ENCODE measurements around the gene EEFSEC.

EEFSEC gene

DNA sequence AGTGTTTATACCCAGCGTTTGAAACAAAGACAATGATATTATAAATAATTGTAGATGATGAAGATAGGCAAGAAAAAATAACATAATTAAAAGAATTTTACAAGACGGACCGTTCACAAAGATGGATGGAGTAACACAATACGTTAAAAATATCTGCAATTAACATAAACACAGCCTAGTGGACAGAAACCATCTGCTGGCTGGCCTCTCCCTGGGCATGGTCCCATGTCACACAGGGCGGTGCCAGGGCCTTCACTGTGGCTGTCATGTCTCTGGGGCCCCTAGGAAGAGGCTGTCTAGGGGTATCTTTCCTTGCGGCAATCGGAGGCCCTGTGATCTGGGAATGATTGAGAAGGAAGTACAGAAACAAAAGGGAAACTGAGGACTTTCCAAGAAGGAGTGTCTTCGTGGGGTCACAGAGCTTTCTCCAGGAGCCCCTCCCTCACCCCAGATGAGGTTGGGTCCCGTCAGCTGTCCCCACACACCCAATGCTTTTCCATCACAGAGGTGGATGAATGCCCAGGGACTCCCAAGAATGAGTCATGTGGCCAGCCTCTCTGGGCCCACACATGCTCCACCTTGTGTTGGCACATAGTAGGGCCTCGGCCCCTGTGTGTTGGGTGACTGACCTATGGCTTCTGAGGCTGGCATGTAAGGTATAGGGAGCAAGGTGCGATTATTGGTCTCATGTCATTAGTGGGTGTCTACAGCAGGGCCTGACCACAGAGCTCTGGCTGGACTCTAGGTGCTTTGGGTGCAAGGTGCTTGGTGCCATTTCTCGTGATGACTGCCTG, 226.3 kb downstream of the EEFSEC start:
- DNase-seq (no peak), ATAC-seq (no peak)
- no peaks in the 10 kb centered on the region for H3K4me1 Mint-ChIP-seq
- no peak overlapping the region for H3K4me3 Mint-ChIP-seq
- no peaks in the 10 kb centered on the region for H3K36me3 Mint-ChIP-seq (ENCODE audit: low read depth)
- H3K9me3 Mint-ChIP-seq, result no peaks in the 10 kb centered on the region
- no peaks in the 10 kb centered on the region for H3K27me3 Mint-ChIP-seq
- no peak overlapping the region for H3K27ac Mint-ChIP-seq

DNA sequence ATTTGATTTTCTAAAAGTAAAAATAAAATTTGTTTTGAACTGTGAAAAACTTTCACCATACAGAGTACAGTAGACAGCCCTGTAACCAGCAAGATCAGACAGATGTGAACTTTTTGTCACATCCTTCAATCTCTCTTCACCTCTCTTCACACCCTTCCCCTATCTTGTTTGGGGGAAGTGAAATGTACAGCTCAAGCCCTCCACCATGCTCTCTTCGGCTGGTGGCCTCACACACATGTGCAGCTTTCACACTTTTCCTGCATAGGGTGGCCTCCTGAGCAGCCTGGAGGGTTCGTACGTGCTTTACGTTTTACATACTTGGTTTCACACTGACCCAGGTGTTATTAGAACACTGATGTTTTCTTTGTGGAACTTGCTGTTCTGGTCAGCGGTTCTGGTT, 227.0 kb downstream of the EEFSEC start:
- H3K4me1 Mint-ChIP-seq, result no peaks in the 10 kb centered on the region
- no peaks in the 10 kb centered on the region for H3K36me3 Mint-ChIP-seq (ENCODE audit: low read depth)
- no peak overlapping the region for H3K27ac Mint-ChIP-seq
- no peak for DNase-seq
- H3K4me3 Mint-ChIP-seq, result no peak overlapping the region
- ATAC-seq, result no peak
- H3K27me3 Mint-ChIP-seq, result no peaks in the 10 kb centered on the region
- H3K9me3 Mint-ChIP-seq, result no peaks in the 10 kb centered on the region

DNA sequence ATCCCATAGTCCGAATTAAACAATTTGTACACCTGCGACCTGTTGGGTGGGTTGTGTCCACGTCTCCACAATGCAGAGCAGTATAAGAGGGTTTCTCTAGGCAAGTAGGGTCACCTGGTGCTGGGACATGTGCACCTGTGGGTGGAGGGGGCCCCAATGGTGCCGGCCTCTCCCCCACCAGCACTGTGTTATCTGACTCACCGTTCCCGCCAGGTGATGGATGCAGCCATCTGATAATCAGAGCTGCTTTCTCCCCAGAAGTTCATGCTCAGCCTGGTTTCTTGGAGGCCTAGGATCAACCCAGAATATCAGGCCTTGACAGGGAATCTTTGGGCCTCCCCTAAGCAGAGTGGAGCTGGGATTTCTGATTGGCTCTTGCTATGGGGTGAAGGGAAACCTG, 227.4 kb downstream of the EEFSEC start:
- H3K4me3 Mint-ChIP-seq, result no peak overlapping the region
- no peak for DNase-seq
- no peaks in the 10 kb centered on the region for H3K9me3 Mint-ChIP-seq
- no peaks in the 10 kb centered on the region for H3K27me3 Mint-ChIP-seq
- no peaks in the 10 kb centered on the region for H3K4me1 Mint-ChIP-seq
- no peak overlapping the region for H3K27ac Mint-ChIP-seq
- ATAC-seq, result no peak
- no peaks in the 10 kb centered on the region for H3K36me3 Mint-ChIP-seq (ENCODE audit: low read depth)

DNA sequence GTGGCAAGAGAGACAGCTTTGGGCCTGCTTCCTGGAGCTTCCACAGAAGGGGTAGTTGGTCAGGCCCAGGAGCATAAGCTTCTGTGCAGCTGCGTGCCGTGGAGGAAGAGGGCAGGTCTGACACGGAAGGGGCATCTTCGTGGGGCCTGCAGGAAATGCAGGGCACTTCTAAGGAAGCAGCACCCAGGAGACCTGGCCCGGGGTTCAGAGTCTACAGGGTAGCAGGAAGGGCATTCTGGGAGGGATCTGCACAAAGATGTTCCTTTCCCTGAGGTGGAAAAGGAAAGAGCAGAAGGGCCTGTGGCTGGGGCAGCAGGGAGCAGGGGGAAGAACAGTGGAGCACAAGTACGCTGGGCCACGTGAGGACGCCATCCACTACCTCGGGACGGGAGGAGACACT, 228.3 kb downstream of the EEFSEC start:
- Mint-ChIP-seq H3K4me3 (no peak overlapping the region), H3K4me1 (no peaks in the 10 kb centered on the region), H3K27ac (no peak overlapping the region), H3K9me3 (no peaks in the 10 kb centered on the region), H3K36me3 (ENCODE audit: low read depth) (no peaks in the 10 kb centered on the region), H3K27me3 (no peaks in the 10 kb centered on the region)
- ATAC-seq (no peak), DNase-seq (no peak)

DNA sequence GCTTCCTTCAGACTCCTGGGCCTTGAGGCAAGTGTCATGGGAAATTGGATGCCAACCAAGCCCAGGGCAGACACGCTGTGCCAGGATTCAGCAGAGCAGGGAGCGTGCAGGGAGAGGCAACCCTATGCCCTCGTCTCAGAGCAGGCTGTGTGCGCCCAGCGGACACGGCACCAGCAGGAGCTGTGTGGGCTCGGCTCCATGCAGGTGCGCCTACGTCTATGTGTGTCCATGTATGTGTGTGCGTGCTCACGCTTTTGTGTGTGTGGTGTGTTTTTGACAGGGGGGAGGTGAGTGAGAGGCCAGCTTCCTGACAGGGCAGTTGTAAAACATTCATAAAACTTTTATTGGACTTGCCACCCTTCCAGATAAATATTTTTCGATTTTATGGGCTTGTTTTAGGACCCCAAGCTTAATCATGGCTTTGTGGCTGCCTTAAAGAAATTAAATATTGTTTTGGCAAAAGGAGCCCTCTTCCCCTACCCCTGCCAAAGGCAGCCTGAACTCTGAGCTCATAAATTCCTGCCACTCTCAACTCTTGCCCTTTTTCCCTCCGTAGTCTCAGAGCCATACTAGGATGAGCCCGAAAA, 229.0 kb downstream of the EEFSEC start:
- no peaks in the 10 kb centered on the region for H3K9me3 Mint-ChIP-seq
- no peak for DNase-seq
- no peaks in the 10 kb centered on the region for H3K4me1 Mint-ChIP-seq

DNA sequence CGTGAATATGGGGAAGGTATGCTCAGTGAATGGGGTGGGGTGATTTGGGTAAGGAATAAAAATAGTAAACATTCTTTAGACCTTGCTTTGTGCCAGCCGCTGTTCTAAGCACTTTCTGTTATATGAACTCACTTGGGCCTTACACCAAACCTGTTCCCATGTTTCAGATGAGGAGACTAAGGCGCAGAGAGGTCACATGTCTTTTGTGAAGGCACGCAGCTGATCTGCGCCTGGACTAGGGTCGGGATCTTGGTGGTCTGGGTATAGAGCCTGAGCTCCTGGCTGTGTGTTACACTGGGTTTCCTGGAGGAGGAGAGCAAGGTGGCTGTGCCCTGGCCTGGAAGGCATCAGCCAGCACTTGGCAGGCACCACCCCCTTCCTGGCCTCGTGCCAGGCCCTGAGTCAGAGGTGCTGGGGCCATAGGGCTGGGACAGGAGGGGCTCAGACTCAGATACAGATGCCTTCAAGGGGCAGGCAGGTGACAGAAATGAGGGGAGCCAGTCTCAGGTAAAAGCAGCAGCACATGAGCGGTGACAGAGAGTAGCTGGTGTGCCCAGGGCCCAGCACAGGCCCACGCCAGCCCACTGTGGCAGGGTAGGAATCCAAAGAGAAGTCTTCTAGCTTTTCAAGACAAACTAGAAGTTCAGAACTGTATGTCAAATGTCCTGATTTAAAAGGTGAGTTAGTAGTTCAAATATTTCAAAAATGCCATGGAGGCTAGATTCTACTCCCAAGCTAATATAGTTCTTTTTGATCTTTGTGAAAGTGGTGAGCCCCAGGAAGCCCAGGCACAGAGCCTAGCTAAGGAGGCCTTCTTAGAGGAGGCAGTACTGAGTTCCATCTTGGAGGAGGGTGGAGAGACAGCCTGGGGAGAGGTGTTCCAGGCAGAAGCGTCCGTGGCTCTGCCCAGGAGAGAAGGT, 230.3 kb downstream of the EEFSEC start:
- no peak overlapping the region for H3K4me3 Mint-ChIP-seq

More for the DNA sequence above, 229.0 kb downstream of the EEFSEC start:
- no peak for ATAC-seq
- no peaks in the 10 kb centered on the region for H3K36me3 Mint-ChIP-seq (ENCODE audit: low read depth)
- H3K4me3 Mint-ChIP-seq, result no peak overlapping the region
- no peak overlapping the region for H3K27ac Mint-ChIP-seq
- H3K27me3 Mint-ChIP-seq, result no peaks in the 10 kb centered on the region

DNA sequence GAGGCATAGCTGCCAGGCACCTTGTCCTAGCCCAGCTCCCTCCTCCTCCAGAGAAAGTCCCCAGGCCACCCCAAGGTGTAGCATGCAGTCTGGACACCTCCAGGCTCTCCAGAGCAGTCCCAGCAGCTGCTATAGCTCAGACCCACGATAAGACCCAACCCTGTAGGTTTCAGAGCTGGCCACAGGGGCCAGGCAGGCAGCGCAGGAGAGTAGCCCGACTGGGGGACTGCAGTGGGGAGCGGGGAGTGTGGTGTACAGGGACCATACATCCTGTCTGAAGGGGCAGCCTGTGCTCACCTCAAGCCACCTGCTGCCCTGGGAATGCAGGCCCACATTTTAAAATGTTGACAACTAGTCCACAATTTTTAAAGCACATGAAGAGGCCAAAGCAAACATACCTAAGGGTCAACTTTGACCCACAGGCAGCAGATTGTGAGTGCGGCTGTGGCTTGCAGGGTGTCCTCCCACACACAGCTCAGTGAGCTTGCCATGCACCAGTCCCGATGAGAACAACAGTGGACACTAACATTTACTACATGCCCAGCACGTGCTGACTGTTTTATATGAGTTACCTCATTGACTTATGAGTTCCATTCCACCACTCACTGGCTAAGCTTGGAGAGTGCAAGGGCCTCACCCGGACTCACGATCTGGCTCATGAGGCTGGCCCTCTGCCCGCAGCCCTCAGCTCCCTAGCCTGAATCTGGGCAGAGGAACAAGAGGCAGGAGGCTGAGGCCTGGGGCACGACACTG, 232.0 kb downstream of the EEFSEC start:
- no peak overlapping the region for H3K27ac Mint-ChIP-seq
- no peak for DNase-seq
- no peaks in the 10 kb centered on the region for H3K27me3 Mint-ChIP-seq
- no peaks in the 10 kb centered on the region for H3K36me3 Mint-ChIP-seq (ENCODE audit: low read depth)
- H3K9me3 Mint-ChIP-seq, result no peaks in the 10 kb centered on the region
- no peak overlapping the region for H3K4me3 Mint-ChIP-seq
- ATAC-seq, result no peak
- no peaks in the 10 kb centered on the region for H3K4me1 Mint-ChIP-seq

More for the DNA sequence above, 230.3 kb downstream of the EEFSEC start:
- Mint-ChIP-seq H3K9me3 (no peaks in the 10 kb centered on the region), H3K36me3 (ENCODE audit: low read depth) (no peaks in the 10 kb centered on the region), H3K4me1 (no peaks in the 10 kb centered on the region), H3K27ac (no peak overlapping the region), H3K27me3 (no peaks in the 10 kb centered on the region)
- ATAC-seq (no peak), DNase-seq (peak; percentile 53)

DNA sequence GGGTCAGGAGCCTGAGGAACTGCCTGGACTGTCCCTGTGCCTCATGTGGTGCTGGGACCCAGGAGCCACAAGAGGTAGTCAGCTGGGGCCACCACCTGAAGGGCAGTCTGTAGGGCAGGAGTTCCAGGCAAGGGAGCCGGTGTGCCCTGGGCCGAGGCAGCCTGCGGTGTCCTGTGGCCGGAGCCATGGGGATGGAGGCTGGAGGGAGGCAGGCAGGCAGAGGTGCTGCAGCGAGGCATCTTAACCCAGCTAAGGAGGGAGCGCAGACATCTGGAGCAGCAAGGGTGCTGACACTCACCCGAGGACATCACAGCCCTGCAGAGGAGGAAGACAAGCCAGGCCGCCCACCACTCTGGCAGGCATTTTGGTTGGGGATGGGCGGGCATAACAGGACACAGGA, 235.7 kb downstream of the EEFSEC start:
- no peaks in the 10 kb centered on the region for H3K27me3 Mint-ChIP-seq

DNA sequence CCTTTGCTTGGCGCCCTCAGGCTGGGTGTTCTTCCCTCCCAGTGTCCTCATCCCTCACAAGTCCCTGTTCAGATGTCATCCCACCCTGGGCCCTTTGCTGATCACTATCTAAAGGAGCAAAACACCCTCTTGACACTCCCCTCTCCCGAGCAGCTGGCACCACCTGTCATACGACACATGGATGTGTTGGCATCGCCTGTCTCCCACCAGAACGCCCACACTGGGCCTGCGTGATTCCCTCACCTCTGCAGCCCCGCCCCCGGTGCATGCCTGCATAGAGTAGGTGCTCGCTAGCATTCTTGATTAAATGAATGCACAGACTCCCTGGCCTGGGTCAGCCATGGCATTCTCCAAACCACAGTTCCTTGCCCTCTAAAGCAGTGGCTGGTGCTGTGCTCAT, 237.6 kb downstream of the EEFSEC start:
- DNase-seq, result no peak
- Mint-ChIP-seq H3K27ac (no peak overlapping the region), H3K27me3 (no peaks in the 10 kb centered on the region), H3K36me3 (ENCODE audit: low read depth) (no peaks in the 10 kb centered on the region), H3K4me3 (no peak overlapping the region), H3K9me3 (no peaks in the 10 kb centered on the region), H3K4me1 (no peaks in the 10 kb centered on the region)
- ATAC-seq, result no peak

More for the DNA sequence above, 235.7 kb downstream of the EEFSEC start:
- no peak for DNase-seq
- H3K36me3 Mint-ChIP-seq (ENCODE audit: low read depth), result no peaks in the 10 kb centered on the region
- ATAC-seq, result no peak
- no peaks in the 10 kb centered on the region for H3K4me1 Mint-ChIP-seq
- H3K4me3 Mint-ChIP-seq, result no peak overlapping the region
- no peaks in the 10 kb centered on the region for H3K9me3 Mint-ChIP-seq
- H3K27ac Mint-ChIP-seq, result no peak overlapping the region

DNA sequence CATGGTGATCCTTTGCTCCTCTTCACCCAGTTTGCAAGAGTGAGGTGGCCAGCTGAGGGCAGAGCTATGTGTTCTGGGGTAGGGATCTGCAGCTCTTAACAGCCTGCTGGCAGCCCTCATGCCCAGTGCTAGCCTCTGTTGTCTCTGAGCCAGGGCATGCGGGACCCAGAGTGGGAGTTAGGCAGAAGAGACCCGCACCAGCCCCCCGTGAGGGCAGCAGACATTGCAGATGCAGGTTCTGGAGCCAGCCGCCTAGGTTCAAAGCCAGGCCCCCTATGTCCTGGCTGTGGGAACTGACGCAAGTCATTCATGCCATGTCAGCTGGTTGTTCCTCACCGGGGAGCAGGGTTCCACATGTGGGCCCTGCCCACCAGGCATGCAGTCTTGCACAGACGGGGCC, 238.7 kb downstream of the EEFSEC start:
- Mint-ChIP-seq H3K27me3 (no peaks in the 10 kb centered on the region), H3K36me3 (ENCODE audit: low read depth) (no peaks in the 10 kb centered on the region), H3K4me3 (no peak overlapping the region), H3K27ac (no peak overlapping the region), H3K9me3 (no peaks in the 10 kb centered on the region), H3K4me1 (no peaks in the 10 kb centered on the region)
- no peak for DNase-seq
- no peak for ATAC-seq

DNA sequence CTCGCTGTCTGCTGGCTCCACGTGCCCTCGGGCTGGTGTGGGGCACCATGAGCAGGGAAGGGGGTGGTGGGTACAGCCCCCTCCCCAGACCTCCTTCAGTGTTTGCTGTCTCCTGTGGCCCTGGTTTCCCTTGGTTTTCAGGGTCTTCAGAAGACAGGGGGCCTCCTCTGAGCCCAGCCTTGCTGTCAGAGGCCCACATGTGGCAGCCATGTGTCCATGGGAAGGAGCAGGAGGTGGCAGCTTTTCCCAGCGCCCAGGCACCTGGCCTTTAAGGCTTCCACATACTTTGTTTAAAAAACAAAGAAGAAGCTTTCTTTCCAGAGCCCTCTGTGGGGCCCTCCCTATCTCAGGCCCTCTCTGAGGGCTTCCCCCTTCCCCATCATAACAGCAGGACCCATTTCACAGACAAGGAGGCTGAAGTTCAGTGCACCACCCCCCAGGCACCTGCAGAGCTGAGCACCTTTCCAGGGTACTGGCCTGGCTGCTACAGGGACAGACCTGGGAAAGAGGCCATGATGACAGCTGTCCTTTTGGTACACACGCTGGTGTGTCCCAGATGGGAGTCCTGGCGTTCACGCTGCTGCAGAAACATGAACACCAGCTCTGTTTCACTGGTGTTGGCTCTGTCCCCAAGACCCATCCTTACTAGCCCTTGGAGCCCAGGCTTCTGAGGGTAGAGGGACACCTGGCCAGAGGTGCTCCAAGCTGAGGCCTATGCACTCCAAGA, 239.7 kb downstream of the EEFSEC start:
- DNase-seq (no peak), ATAC-seq (no peak)
- H3K36me3 Mint-ChIP-seq (ENCODE audit: low read depth), result no peaks in the 10 kb centered on the region
- no peak overlapping the region for H3K27ac Mint-ChIP-seq
- no peaks in the 10 kb centered on the region for H3K4me1 Mint-ChIP-seq
- no peaks in the 10 kb centered on the region for H3K9me3 Mint-ChIP-seq
- H3K27me3 Mint-ChIP-seq, result no peaks in the 10 kb centered on the region
- H3K4me3 Mint-ChIP-seq, result no peak overlapping the region

DNA sequence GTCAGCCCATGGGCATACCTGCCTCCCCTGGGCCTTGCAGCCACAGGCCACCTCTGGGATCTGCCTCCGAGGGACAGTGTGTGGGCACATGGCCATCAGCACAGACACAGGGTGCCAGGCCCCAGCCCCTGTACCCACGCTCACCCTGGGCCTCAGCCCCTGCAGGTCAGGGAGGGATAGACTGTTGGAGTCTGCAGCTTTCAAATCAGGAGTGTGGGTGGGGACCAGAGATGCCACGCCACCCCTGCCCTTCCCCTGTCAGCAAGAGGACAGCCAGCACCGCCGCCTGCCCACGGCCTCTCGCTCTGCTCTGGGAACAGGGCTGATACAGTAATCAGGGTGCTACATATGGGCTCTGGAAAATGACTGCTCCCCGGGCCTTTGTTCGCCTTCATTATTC, 240.8 kb downstream of the EEFSEC start:
- Mint-ChIP-seq H3K27ac (no peak overlapping the region), H3K4me1 (no peaks in the 10 kb centered on the region), H3K9me3 (no peaks in the 10 kb centered on the region), H3K36me3 (ENCODE audit: low read depth) (no peaks in the 10 kb centered on the region), H3K4me3 (no peak overlapping the region), H3K27me3 (no peaks in the 10 kb centered on the region)
- ATAC-seq, result no peak
- no peak for DNase-seq

DNA sequence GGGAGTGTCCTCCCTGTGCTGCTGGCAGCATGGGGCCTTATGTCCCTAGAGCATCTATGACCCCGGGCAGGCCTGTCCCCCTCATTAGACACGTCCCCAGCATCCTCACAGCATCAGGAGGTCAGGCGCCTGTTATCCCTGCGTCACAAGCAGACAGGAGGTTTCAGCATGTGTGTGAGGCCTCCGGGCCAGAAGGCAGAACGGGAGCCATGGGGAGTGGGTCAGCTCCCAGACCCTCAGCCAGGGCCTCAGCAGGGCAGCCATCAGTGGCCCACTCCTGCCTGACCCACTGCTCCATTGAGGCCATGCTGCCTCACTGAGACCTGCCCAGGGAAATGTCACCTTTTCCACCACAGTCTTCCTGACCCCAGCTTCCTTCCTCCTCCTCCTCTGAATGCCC, 241.8 kb downstream of the EEFSEC start:
- no peaks in the 10 kb centered on the region for H3K9me3 Mint-ChIP-seq
- H3K4me1 Mint-ChIP-seq, result no peaks in the 10 kb centered on the region
- DNase-seq (no peak), ATAC-seq (no peak)
- no peaks in the 10 kb centered on the region for H3K36me3 Mint-ChIP-seq (ENCODE audit: low read depth)
- H3K27ac Mint-ChIP-seq, result no peak overlapping the region
- H3K4me3 Mint-ChIP-seq, result no peak overlapping the region
- no peaks in the 10 kb centered on the region for H3K27me3 Mint-ChIP-seq

Measured in activated naive CD8-positive, alpha-beta T cell treated with anti-CD3 and anti-CD28 coated beads, Interleukin-2, amount 50 U/mL, for 24 hours (primary cell).